Astrocyte (in vitro differentiated cells and primary cell): Measurements from ENCODE around the gene FBXO3.

Experiments
- EZH2 ChIP-seq: IDR thresholded peaks from 2 replicates; pipeline ENCODE4 v1.6.1; 2012; ENCODE audit warnings: mild to moderate bottlenecking, low read length, inconsistent platforms; ENCODE audit not compliant: insufficient read depth
- TF ChIP-seq, protein P1 (sequence below): IDR thresholded peaks from 2 replicates; pipeline ENCODE4 v1.5.1; 2011; ENCODE audit warnings: low read depth, mild to moderate bottlenecking, inconsistent platforms, low read length, moderate library complexity; ENCODE audit not compliant: insufficient read depth

DNA sequence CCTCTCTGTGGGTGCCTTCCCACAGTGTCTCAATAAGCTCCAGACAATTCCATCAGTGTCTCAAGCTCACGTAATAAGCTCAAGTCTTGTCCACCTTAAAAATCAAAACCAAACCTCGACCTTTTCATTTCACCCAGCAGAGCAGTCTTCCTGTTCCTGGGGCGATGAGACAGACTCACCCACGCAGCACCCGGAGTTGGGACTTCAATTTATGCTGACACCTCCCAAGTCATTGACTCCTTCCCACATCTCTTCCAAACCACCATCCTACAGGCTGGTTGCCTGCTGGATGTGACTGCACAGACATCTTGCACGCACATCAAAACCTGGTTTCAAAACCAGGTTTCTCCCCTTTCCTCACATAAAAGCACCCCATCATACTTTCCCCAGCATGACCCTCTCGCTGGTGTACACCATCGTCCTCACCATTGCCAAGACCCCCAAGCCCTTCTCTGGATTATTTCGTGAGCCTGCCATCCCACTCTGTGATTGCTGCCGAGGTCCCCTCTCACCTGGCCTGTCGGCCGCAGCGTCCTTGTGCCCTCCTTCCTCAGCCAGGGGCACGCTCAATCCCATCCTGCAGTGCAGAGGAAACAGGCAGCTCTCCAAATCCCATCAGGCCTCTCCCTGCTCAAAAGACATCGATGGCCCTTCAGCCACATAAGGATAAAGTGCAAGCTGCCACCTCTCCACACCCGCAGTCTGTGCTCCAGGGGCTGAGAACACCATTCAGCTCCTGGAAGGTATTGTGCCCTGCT is 45.1 kb upstream of the FBXO3 start:
- no peak for TF ChIP-seq EZH2
- TF ChIP-seq, protein P1, sequence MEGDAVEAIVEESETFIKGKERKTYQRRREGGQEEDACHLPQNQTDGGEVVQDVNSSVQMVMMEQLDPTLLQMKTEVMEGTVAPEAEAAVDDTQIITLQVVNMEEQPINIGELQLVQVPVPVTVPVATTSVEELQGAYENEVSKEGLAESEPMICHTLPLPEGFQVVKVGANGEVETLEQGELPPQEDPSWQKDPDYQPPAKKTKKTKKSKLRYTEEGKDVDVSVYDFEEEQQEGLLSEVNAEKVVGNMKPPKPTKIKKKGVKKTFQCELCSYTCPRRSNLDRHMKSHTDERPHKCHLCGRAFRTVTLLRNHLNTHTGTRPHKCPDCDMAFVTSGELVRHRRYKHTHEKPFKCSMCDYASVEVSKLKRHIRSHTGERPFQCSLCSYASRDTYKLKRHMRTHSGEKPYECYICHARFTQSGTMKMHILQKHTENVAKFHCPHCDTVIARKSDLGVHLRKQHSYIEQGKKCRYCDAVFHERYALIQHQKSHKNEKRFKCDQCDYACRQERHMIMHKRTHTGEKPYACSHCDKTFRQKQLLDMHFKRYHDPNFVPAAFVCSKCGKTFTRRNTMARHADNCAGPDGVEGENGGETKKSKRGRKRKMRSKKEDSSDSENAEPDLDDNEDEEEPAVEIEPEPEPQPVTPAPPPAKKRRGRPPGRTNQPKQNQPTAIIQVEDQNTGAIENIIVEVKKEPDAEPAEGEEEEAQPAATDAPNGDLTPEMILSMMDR, result no peak
